ENCODE measurements around the gene KLHDC8B.

GRCh38 chr3:49148159-49148558 is 23.2 kb upstream of the KLHDC8B start:
- TF ChIP-seq FOS (IDR thresholded peaks at IDR 0.05; ENCODE audit: low read depth, low read length) (no peak), CTCF (conservative IDR thresholded peaks at IDR 0.05; ENCODE audit: low read depth, low read length) (no peak), POLR2A (IDR thresholded peaks at IDR 0.05; ENCODE audit: low read depth, low read length) (no peak)
